ENCODE measurements around the gene MEGF8. TPM values are rescaled to one million over a fixed set of nuclear protein-coding genes. Genes with fewer than 3 reads are reported as not detected.

MEGF8 gene
- total RNA-seq, 1 donor from 2014 or later = 49.5 TPM

DNA sequence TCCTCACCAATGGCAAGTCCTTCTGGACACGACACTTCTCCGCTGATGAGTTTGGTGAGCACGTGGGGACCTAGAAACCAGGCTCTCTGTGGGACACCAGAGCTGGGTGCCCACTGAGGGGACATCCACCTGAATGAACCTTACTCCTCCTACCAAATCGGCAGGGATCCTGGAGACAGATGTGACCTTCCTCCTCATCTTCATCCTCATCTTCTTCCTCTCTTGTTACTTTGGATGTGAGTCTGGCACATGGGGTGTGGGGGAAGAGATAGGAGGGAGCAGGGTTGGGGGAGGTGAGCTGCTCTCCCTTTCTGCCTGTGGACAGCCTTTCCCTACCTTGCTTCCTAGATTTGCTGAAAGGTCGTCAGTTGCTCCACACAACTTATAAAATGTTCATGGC lies 10.4 kb upstream of the MEGF8 start:
- H3K27ac Mint-ChIP-seq (ENCODE audit: unreplicated experiment) = no peak overlapping the region
- no peak overlapping the region for H3K4me3 Mint-ChIP-seq (ENCODE audit: unreplicated experiment)
- TF ChIP-seq, protein P1, sequence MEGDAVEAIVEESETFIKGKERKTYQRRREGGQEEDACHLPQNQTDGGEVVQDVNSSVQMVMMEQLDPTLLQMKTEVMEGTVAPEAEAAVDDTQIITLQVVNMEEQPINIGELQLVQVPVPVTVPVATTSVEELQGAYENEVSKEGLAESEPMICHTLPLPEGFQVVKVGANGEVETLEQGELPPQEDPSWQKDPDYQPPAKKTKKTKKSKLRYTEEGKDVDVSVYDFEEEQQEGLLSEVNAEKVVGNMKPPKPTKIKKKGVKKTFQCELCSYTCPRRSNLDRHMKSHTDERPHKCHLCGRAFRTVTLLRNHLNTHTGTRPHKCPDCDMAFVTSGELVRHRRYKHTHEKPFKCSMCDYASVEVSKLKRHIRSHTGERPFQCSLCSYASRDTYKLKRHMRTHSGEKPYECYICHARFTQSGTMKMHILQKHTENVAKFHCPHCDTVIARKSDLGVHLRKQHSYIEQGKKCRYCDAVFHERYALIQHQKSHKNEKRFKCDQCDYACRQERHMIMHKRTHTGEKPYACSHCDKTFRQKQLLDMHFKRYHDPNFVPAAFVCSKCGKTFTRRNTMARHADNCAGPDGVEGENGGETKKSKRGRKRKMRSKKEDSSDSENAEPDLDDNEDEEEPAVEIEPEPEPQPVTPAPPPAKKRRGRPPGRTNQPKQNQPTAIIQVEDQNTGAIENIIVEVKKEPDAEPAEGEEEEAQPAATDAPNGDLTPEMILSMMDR (IDR thresholded peaks at IDR 0.05) = no peak

DNA sequence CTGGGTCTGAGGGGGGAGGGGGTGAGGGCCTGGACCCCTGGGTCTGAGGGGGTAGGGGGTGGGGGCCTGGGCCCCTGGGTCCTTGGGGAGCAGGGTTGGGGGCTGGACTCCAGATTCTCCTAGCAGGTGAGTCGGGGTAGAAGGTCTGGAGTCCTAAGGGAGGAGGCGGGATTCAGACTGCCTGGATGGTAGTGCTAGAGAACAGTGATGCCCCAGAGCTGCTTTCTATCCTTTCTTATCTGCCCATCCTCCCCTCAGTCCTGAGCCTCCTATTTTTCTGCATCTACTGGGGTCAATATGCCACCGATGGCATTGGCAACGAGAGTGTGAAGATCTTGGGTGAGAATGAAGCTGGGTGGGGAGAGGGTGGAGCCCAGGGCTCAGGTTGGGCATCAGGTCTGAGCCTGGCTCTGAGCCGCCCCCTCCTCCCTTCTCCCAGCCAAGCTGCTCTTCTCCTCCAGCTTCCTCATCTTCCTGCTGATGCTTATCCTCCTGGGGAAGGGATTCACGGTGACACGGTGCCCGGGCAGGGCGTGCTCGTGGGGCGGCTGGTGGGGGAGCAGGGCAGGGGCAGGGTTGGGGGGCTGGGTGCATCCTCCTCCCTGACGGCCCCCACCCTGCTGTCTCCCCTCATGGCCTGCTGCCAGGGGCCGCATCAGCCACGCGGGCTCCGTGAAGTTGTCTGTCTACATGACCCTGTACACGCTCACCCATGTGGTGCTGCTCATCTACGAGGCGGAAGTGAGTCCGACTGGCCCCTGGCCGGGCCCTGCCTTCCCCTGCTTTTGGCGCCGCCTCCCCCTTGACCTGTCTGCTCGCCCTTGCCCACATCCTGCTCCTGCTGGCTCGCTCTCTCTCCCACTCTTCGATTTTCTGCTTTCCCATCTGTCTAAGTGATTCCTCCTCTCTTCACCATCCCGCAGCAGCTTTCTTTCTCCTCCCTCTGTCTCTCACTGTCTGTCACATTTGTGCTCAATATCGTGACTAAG lies 8.9 kb upstream of the MEGF8 start:
- H3K4me1 Mint-ChIP-seq (ENCODE audit: low read depth) = peaks cover 14% of the 10 kb centered on the region
- TF ChIP-seq, protein P1 (IDR thresholded peaks at IDR 0.05) = no peak
- no peak overlapping the region for H3K4me3 Mint-ChIP-seq (ENCODE audit: unreplicated experiment)
- DNase-seq (ENCODE audit: low spot score) = no peak
- H3K36me3 Mint-ChIP-seq (ENCODE audit: low read depth) = no peaks in the 10 kb centered on the region
- no peaks in the 10 kb centered on the region for H3K9me3 Mint-ChIP-seq (ENCODE audit: low read depth)
- peaks cover 15% of the 10 kb centered on the region for H3K27me3 Mint-ChIP-seq (ENCODE audit: low read depth)
- H3K27ac Mint-ChIP-seq (ENCODE audit: unreplicated experiment) = no peak overlapping the region

More for the DNA sequence above, 10.4 kb upstream of the MEGF8 start:
- H3K4me1 Mint-ChIP-seq (ENCODE audit: low read depth) = peaks cover 14% of the 10 kb centered on the region
- no peak for DNase-seq (ENCODE audit: low spot score)
- H3K36me3 Mint-ChIP-seq (ENCODE audit: low read depth) = no peaks in the 10 kb centered on the region
- no peaks in the 10 kb centered on the region for H3K9me3 Mint-ChIP-seq (ENCODE audit: low read depth)
- H3K27me3 Mint-ChIP-seq (ENCODE audit: low read depth) = peaks cover 12% of the 10 kb centered on the region

DNA sequence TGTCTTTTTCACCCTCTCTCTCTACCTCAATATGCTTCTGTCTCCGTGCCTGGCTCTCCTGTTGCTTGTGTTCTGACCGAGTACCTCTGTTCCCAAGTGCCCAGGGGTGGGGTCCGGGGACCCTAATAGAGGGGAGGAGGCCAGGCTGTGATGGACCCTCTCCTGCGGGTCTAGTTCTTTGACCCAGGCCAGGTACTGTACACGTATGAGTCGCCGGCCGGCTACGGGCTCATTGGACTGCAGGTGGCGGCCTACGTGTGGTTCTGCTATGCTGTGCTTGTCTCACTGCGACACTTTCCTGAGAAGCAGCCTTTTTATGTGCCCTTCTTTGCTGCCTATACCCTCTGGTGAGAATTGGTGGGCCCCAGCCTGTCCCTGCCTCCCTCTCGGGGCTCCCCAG lies 7.9 kb upstream of the MEGF8 start:
- TF ChIP-seq, protein P1 (IDR thresholded peaks at IDR 0.05) = no peak
- Mint-ChIP-seq H3K9me3 (ENCODE audit: low read depth) (no peaks in the 10 kb centered on the region), H3K4me1 (ENCODE audit: low read depth) (peaks cover 13% of the 10 kb centered on the region), H3K4me3 (ENCODE audit: unreplicated experiment) (no peak overlapping the region), H3K36me3 (ENCODE audit: low read depth) (no peaks in the 10 kb centered on the region), H3K27me3 (ENCODE audit: low read depth) (peaks cover 17% of the 10 kb centered on the region), H3K27ac (ENCODE audit: unreplicated experiment) (no peak overlapping the region)
- no peak for DNase-seq (ENCODE audit: low spot score)

DNA sequence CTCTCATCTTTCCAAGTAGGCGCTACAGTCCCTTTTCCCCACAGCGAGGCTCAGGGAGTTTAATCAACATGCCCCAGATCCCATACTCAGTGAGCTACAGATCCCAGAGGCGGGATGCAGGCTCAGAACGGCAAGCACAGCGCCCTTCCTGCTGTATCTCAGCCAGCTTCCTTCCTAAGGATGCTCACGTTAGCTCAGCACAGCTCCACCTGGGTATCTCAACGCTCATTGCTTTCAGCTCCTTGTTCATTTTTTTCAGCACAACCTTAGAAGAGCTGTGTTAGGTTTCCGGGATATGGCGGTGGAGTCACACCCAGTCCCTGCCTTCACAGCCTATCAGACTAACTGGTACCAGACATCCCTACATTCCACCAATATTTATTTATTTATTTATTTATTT lies 3.1 kb upstream of the MEGF8 start:
- H3K4me1 Mint-ChIP-seq (ENCODE audit: low read depth) = peaks cover 20% of the 10 kb centered on the region
- no peaks in the 10 kb centered on the region for H3K9me3 Mint-ChIP-seq (ENCODE audit: low read depth)
- TF ChIP-seq, protein P1 (IDR thresholded peaks at IDR 0.05) = no peak
- H3K27ac Mint-ChIP-seq (ENCODE audit: unreplicated experiment) = no peak overlapping the region
- peaks cover 23% of the 10 kb centered on the region for H3K27me3 Mint-ChIP-seq (ENCODE audit: low read depth)
- DNase-seq (ENCODE audit: low spot score) = no peak
- no peaks in the 10 kb centered on the region for H3K36me3 Mint-ChIP-seq (ENCODE audit: low read depth)
- H3K4me3 Mint-ChIP-seq (ENCODE audit: unreplicated experiment) = no peak overlapping the region

DNA sequence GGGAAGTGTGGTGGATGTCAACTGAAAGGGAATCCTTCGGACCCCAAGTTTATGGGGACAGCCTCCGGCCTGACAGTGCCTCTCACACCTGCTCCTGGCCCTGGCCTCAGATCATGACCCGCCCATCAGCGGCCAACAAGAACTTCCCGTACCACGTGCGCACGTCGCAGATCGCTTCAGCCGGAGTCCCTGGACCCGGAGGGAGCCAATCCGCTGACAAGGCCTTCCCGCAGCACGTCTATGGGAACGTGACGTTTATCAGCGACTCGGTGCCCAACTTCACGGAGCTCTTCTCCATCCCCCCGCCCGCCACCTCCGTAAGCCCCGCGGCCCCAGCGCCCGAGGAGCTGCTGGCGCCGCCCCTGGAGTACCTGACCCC lies 2.0 kb upstream of the MEGF8 start:
- DNase-seq (ENCODE audit: low spot score) = no peak
- no peak overlapping the region for H3K27ac Mint-ChIP-seq (ENCODE audit: unreplicated experiment)
- TF ChIP-seq, protein P1 (IDR thresholded peaks at IDR 0.05) = no peak
- H3K9me3 Mint-ChIP-seq (ENCODE audit: low read depth) = no peaks in the 10 kb centered on the region
- H3K4me3 Mint-ChIP-seq (ENCODE audit: unreplicated experiment) = no peak overlapping the region
- H3K36me3 Mint-ChIP-seq (ENCODE audit: low read depth) = no peaks in the 10 kb centered on the region
- peaks cover 31% of the 10 kb centered on the region for H3K4me1 Mint-ChIP-seq (ENCODE audit: low read depth)
- H3K27me3 Mint-ChIP-seq (ENCODE audit: low read depth) = peaks cover 23% of the 10 kb centered on the region

All from chondrocyte (in vitro differentiated cells).